NT2/D1 (cell line): ENCODE data around the gene TPCN1.

Source experiments
- DNase-seq: peaks from one replicate; pipeline ENCODE4 v3.0.0-alpha.2; 2011; ENCODE audit warnings: low read depth, low spot score
- H3K27me3 ChIP-seq: 2 replicates; pipeline ENCODE4 v1.6.0; 2011; ENCODE audit warnings: mild to moderate bottlenecking; ENCODE audit not compliant: insufficient read length, insufficient read depth
- H3K36me3 ChIP-seq: 2 replicates; pipeline ENCODE4 v1.6.1; 2011; ENCODE audit warnings: mild to moderate bottlenecking, low read length, mixed read lengths; ENCODE audit not compliant: insufficient read depth, insufficient read length
- H3K4me1 ChIP-seq: 2 replicates; pipeline ENCODE4 v1.5.1; 2011; ENCODE audit not compliant: insufficient read depth, insufficient read length
- H3K4me3 ChIP-seq: 2 replicates; pipeline ENCODE4 v1.5.1; 2011; ENCODE audit warnings: low read depth; ENCODE audit not compliant: insufficient read length
- H3K9ac ChIP-seq: 2 replicates; pipeline ENCODE4 v1.6.0; 2011; ENCODE audit warnings: low read depth; ENCODE audit not compliant: insufficient read length
- H3K9me3 ChIP-seq: 2 replicates; pipeline ENCODE4 v1.5.1; 2011; ENCODE audit warnings: mild to moderate bottlenecking, low read length; ENCODE audit not compliant: insufficient read depth
- SUZ12 ChIP-seq: IDR thresholded peaks from 2 replicates; pipeline ENCODE4 v1.6.1; 2011; ENCODE audit not compliant: insufficient read length, insufficient read depth; ENCODE audit errors: extremely low read depth
- YY1 ChIP-seq: IDR thresholded peaks from 2 replicates; pipeline ENCODE4 v1.6.1; 2011; ENCODE audit not compliant: insufficient read length, insufficient read depth
- ZNF274 ChIP-seq: IDR thresholded peaks from 2 replicates; pipeline ENCODE4 v1.6.1; 2011; ENCODE audit warnings: mild to moderate bottlenecking, low read depth, low read length

The TPCN1 gene

DNA sequence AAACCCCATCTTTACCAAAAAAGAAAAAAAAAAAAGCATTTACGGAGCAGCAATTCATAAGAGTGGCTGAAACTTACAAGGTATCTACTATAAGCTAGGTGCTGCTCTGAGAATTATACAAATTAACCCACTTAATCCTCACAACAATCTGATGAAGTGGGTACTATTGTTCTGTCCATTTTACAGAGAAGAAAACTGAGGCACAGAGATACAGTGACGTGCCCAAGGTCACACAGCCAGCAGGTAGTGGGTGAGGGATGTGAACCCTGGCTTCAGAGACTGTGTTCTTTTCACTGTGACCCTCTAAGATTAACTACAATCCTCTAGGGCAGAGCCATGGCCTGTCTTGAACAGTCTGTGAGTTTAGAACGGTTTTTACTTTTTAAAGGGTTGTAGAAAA lies 39.3 kb upstream of the TPCN1 start:
- Histone ChIP-seq H3K4me3 (no peak overlapping the region), H3K27me3 (no peaks in the 10 kb centered on the region), H3K36me3 (peaks cover 70% of the 10 kb centered on the region), H3K9me3 (no peaks in the 10 kb centered on the region), H3K4me1 (peaks cover 6% of the 10 kb centered on the region), H3K9ac (no peak overlapping the region)
- no peak for DNase-seq
- TF ChIP-seq YY1 = no peak
- no peak for TF ChIP-seq ZNF274
- no peak for TF ChIP-seq SUZ12

GRCh38 chr12:113183030-113183589 lies 38.2 kb upstream of the TPCN1 start:
- no peak overlapping the region for H3K9ac ChIP-seq
- peaks cover 6% of the 10 kb centered on the region for H3K4me1 ChIP-seq
- no peaks in the 10 kb centered on the region for H3K27me3 ChIP-seq
- peaks cover 63% of the 10 kb centered on the region for H3K36me3 ChIP-seq
- no peak for TF ChIP-seq YY1
- TF ChIP-seq SUZ12 = no peak
- TF ChIP-seq ZNF274 = no peak
- no peak for DNase-seq
- H3K4me3 ChIP-seq = no peak overlapping the region
- H3K9me3 ChIP-seq = no peaks in the 10 kb centered on the region

DNA sequence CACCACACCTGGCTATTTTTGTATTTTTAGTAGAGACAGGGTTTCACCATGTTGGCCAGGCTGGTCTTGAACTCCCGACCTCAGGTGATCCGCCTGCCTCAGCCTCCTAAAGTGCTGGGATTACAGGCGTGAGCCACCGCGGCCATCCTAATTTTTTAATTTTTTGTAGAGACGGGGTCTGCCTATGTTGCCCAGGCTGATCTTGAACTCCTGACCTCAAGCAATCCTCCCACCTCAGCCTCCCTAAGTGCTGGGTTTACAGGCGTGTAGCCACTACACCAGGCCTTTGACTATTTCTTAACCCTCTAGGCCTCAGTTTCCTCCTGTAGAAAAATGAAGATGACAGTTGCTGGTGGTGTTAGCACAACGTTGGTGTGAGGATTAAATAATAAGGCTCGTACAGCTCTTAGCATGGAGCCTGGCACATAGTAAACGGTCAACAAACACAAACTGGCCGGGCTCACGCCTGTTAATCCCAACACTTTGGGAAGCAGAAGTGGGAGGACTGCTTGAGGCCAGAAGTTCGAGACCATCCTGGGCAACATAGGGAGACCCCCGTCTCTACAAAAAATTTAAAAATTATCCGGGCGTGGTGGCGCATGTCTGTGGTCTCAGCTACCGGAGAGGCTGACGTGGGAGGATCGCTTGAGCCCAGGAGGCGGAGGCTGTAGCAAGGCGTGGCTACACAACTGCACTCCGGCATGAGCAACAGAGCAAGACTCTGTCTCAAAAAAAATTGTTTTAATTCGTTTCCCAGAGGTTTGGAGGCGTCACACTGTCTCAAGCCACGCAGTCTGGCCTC lies 37.0 kb upstream of the TPCN1 start:
- no peak for TF ChIP-seq SUZ12
- no peak for TF ChIP-seq YY1
- TF ChIP-seq ZNF274 = no peak
- no peak for DNase-seq

DNA sequence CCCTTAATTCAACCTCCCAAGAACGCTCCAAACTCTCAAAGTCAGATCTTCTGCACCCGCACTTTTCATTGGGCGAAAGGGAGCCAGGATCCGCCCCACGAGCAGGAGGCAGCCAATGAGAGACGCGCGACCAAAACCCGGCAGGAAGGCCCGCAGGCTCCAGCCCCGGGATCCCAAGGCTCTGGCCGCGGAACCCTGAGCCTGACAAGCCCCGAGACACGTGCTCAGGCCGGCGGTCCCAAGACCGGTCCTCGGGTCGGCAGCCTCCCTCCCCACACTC lies 36.4 kb upstream of the TPCN1 start:
- Histone ChIP-seq H3K4me3 (peak overlapping the region; percentile 98), H3K4me1 (peaks cover 6% of the 10 kb centered on the region), H3K36me3 (peaks cover 60% of the 10 kb centered on the region), H3K9ac (peak overlapping the region; percentile 99), H3K9me3 (no peaks in the 10 kb centered on the region), H3K27me3 (no peaks in the 10 kb centered on the region)
- DNase-seq = peak; percentile 84
- TF ChIP-seq ZNF274 (no peak), YY1 (no peak), SUZ12 (no peak)

More for the DNA sequence above, 37.0 kb upstream of the TPCN1 start:
- H3K4me3 ChIP-seq = peak overlapping the region; percentile 98
- H3K4me1 ChIP-seq = peaks cover 6% of the 10 kb centered on the region
- H3K27me3 ChIP-seq = no peaks in the 10 kb centered on the region
- H3K36me3 ChIP-seq = peaks cover 60% of the 10 kb centered on the region
- H3K9me3 ChIP-seq = no peaks in the 10 kb centered on the region
- peak overlapping the region; percentile 99 for H3K9ac ChIP-seq

DNA sequence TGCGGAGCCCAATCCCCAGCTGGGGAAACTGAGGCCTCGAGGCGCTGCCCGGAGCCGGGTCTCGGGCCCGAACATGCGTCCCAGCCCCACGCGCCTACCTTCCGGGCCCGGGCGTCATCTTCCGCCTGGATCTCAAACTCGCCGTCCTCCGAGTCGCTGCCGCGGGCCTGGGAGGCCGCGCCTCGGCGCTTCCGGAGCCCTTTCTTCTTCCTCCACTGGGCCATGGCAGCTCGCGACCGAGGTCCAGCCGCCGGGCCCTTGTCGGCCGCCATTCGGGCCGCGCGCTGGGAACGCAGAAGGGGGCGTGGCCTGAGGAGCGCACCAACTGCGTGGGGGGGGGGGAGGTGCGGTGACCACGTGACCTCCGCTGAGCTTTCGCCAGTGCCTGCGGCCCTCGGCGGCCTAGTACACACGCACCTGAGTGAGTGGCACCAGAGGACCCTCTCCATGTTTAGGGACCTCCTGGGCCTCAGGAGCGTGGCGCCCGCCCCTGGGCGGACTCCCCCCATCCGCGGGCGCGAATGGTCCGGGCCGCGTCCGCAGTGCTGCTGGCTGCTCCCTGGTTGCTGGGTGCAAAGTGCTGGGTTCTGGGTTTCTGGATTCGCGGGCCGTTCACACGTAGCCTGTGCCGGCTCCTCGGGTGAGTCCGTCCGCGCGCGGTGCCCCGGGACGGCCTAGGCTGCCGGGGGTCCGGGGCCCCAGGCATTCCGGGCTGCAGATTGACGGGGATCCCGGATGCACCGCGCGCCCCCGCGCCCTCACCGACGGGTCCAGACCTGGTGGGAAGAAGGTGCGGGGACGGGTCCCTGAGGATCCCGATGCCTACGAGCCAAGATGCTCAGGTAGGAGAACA lies 35.9 kb upstream of the TPCN1 start, which contains the start of the genes DDX54 and RITA1:
Gene DDX54 (minus strand): TSS at position 299 of the 853 bp plus-strand sequence. CDS start 27 bp downstream, at position 272.
Gene RITA1 (plus strand): TSS at position 542 of the 853 bp plus-strand sequence. CDS start 1,026 bp downstream, outside the sequence.
- DNase-seq = peak; percentile 80
- TF ChIP-seq ZNF274 (no peak), YY1 (peak; percentile 64), SUZ12 (no peak)
- Histone ChIP-seq H3K9me3 (no peaks in the 10 kb centered on the region), H3K36me3 (peaks cover 59% of the 10 kb centered on the region), H3K27me3 (no peaks in the 10 kb centered on the region), H3K4me3 (peak within 1 kb of the TSS; percentile 98), H3K9ac (peak within 1 kb of the TSS; percentile 99), H3K4me1 (peaks cover 6% of the 10 kb centered on the region)

DNA sequence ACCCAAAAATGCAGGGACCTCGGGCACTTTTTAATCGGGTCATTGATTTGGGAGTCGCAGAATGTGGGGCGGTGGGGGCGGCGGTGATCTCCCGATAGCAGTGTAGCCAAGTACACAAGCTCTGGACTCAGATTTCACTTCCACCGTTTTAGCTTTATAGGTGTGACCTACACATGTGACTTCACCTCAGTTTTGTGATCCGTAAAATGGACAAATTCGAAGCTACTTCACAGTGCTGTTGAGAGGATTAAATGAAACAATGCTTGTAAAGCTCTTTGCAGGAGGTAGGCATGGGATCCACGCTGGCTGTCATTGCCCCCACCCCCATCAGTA lies 35.3 kb upstream of the TPCN1 start:
- no peaks in the 10 kb centered on the region for H3K27me3 ChIP-seq
- no peaks in the 10 kb centered on the region for H3K9me3 ChIP-seq
- H3K36me3 ChIP-seq = peaks cover 58% of the 10 kb centered on the region
- H3K4me1 ChIP-seq = peaks cover 5% of the 10 kb centered on the region
- DNase-seq = no peak
- H3K9ac ChIP-seq = peak overlapping the region; percentile 99
- TF ChIP-seq ZNF274 (no peak), SUZ12 (no peak), YY1 (no peak)
- H3K4me3 ChIP-seq = peak overlapping the region; percentile 98
